Measurements from ENCODE around the gene KRTAP5-3. TPM values are rescaled to one million over a fixed set of nuclear protein-coding genes. Genes with fewer than 3 reads are reported as not detected.

KRTAP5-3 gene
- total RNA-seq, 1 experiment from 2014 or later = not detected

DNA sequence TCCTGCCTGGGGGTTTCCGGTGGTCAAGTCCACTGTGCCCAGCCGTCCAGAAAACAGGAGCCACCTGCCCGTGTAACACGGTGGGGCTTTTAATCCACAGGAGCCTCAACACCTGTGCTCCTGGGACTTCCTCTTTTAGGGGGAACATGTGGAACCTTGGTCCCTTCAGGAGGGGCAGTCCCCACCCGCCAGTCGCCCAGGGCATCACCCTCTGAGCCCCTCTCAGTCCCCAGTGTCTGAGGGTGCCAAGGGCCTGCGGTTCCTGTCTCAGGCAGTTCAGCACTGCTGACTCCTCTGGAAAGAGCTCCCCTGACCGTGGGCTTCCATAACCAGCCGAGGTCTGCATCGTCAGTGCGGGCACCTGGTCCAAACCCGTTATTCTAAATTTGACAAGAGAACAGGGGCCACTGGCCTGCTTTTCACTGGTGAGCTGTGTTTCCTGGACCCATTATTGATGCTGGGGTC is 37.1 kb upstream of the KRTAP5-3 start:
- no peak overlapping the region for H3K4me3 Mint-ChIP-seq (ENCODE audit: unreplicated experiment)
- H3K27me3 Mint-ChIP-seq (ENCODE audit: insufficient read depth, unreplicated experiment) = peaks cover 36% of the 10 kb centered on the region
- H3K27ac Mint-ChIP-seq (ENCODE audit: low read depth, unreplicated experiment) = no peak overlapping the region
- DNase-seq (ENCODE audit: unreplicated experiment) = no peak
- no peaks in the 10 kb centered on the region for H3K4me1 Mint-ChIP-seq (ENCODE audit: insufficient read depth, unreplicated experiment)
- intact Hi-C loops (cut with micrococcal nuclease) = no loop called here
- CTCF ChIA-PET = interaction anchor here (2.1 kb wide), 1 partner anchor 505 kb away, joined by 6 read pairs; no protein-coding TSS in a partner anchor
- H3K9me3 Mint-ChIP-seq (ENCODE audit: unreplicated experiment) = no peaks in the 10 kb centered on the region
- no TSS peak for BruUV-seq (replicated peaks)
- TF ChIP-seq CTCF (IDR thresholded peaks at IDR 0.05; ENCODE audit: unreplicated experiment) = no peak
- peaks cover 6% of the 10 kb centered on the region for H3K36me3 Mint-ChIP-seq (ENCODE audit: insufficient read depth, unreplicated experiment)
- POLR2A ChIA-PET = no interaction called here

DNA sequence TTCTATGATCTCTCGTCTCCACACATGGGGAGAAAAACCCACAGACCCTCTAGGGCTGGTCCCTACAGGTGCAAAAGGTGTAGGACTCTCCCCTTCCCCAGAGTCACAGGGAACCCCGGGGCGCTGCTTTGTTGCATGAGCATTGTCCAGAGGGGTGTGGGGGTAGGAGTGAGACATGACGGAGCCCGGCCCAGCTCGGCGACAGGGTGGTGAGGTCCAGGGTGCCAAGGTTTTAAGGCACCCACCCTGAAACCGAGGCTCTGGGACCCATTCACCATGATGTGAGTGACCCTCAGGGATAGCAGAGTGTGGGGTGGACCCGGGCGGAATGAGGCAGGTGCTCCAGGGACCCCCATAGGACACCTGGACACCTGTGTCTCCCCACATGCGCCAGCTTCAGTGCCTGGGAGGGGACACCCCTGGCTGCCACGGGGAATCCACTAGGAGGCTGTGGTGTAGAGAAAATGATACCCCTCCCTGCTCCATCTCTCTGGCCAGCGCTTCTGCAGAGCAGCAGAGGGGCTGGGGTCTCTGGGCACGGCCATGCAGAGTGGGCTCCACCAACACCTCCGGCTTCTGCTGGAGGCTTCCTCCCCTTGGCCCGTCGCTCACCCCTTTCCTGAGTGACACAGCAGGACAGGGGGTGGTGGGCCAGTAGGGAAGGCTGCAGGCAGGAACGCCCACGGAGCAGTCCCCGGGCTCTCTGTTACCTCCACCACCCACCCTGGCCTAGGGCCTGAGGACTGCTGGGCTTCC is 36.5 kb upstream of the KRTAP5-3 start:
- ChIA-PET POLR2A (no interaction called here), CTCF (interaction anchor here (1.2 to 2.1 kb wide), 2 partner anchors 14 to 506 kb away, joined by 4 to 6 read pairs; no protein-coding TSS in a partner anchor)
- intact Hi-C loops (cut with micrococcal nuclease) = no loop called here
- H3K9me3 Mint-ChIP-seq (ENCODE audit: unreplicated experiment) = no peaks in the 10 kb centered on the region
- BruUV-seq (replicated peaks) = no TSS peak
- H3K36me3 Mint-ChIP-seq (ENCODE audit: insufficient read depth, unreplicated experiment) = peaks cover 6% of the 10 kb centered on the region
- H3K4me1 Mint-ChIP-seq (ENCODE audit: insufficient read depth, unreplicated experiment) = no peaks in the 10 kb centered on the region
- no peak for DNase-seq (ENCODE audit: unreplicated experiment)
- no peak overlapping the region for H3K4me3 Mint-ChIP-seq (ENCODE audit: unreplicated experiment)
- H3K27me3 Mint-ChIP-seq (ENCODE audit: insufficient read depth, unreplicated experiment) = peaks cover 42% of the 10 kb centered on the region
- no peak for TF ChIP-seq CTCF (IDR thresholded peaks at IDR 0.05; ENCODE audit: unreplicated experiment)
- H3K27ac Mint-ChIP-seq (ENCODE audit: low read depth, unreplicated experiment) = no peak overlapping the region

DNA sequence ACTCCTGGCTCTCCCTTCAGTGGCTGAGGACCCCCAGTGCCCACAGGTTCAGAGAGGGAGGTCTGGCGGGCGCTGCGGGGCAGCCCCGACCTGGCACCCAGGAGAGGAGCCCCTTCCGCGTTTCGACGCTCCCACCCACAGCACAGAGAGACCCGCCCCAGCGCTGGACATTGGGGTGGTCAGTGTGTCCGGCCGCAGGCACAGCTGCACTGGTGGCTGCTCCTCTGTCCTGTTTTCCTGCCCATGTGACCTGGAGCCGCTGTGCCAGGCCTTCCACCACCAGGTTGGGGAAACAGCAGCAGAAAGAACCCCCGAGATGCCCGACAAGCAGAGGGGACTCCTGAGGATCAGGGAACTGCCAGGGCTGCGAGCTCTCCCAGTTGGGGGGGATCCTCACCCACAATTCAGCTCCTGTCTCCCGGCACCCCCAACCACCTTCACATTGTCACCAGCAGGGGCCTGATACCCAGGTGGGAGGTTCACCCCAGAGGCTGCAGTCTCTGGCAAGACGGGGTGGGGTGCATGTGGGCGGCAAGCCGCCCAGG is 35.0 kb upstream of the KRTAP5-3 start:
- peaks cover 56% of the 10 kb centered on the region for H3K27me3 Mint-ChIP-seq (ENCODE audit: insufficient read depth, unreplicated experiment)
- no peak overlapping the region for H3K27ac Mint-ChIP-seq (ENCODE audit: low read depth, unreplicated experiment)
- H3K36me3 Mint-ChIP-seq (ENCODE audit: insufficient read depth, unreplicated experiment) = peaks cover 6% of the 10 kb centered on the region
- no peaks in the 10 kb centered on the region for H3K9me3 Mint-ChIP-seq (ENCODE audit: unreplicated experiment)
- no TSS peak for BruUV-seq (replicated peaks)
- ChIA-PET POLR2A (no interaction called here), CTCF (no interaction called here)
- no peak overlapping the region for H3K4me3 Mint-ChIP-seq (ENCODE audit: unreplicated experiment)
- intact Hi-C loops (cut with micrococcal nuclease) = no loop called here
- no peaks in the 10 kb centered on the region for H3K4me1 Mint-ChIP-seq (ENCODE audit: insufficient read depth, unreplicated experiment)
- no peak for TF ChIP-seq CTCF (IDR thresholded peaks at IDR 0.05; ENCODE audit: unreplicated experiment)
- no peak for DNase-seq (ENCODE audit: unreplicated experiment)

DNA sequence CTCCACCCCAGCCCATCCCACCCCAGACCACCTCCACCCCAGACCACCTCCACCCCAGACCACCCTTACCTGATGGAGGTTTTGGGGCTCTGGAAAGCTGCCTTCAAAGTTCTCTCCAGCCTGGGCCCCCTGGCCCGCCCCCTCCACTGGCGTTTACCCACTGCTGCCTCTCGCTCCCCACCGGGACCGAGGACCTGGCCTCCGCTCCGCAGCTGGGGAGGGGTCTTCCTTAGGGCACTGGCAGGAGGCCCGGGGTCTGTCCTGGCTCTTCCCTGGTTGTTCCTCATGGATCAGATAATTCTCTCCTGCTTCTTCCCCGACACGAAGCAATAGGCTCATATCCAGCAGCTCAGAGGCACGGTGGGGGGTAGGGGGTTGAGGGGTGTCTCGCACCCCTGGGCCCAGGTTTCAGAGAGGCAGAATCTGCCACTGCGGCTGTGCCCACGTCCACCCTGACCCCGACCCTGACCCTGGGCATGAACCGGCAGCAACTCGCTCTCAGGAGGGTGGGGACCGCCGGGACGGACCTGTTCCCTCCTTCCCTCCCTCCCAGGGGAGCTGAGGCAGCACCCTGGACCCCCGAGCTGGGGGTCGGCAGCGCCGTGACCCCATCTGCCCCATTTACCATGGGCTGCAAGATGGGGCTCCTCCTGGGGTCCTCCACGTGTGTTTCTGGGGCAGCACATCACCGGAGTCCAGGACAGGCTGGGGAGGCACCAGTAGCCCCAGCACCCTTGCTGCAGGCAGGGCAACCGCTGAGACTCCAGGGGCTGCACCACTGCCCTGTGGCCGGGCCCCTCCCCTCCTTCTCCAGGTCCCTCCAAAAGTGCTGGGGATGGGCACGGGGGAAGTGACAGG is 34.3 kb upstream of the KRTAP5-3 start:
- ChIA-PET POLR2A (no interaction called here), CTCF (interaction anchor here (3.9 kb wide), 1 partner anchor 11 kb away, joined by 29 read pairs; no protein-coding TSS in a partner anchor)
- intact Hi-C loops (cut with micrococcal nuclease) = no loop called here
- Mint-ChIP-seq H3K4me1 (ENCODE audit: insufficient read depth, unreplicated experiment) (no peaks in the 10 kb centered on the region), H3K9me3 (ENCODE audit: unreplicated experiment) (no peaks in the 10 kb centered on the region), H3K27ac (ENCODE audit: low read depth, unreplicated experiment) (no peak overlapping the region), H3K27me3 (ENCODE audit: insufficient read depth, unreplicated experiment) (peaks cover 54% of the 10 kb centered on the region), H3K4me3 (ENCODE audit: unreplicated experiment) (no peak overlapping the region), H3K36me3 (ENCODE audit: insufficient read depth, unreplicated experiment) (peaks cover 2% of the 10 kb centered on the region)
- no TSS peak for BruUV-seq (replicated peaks)
- no peak for TF ChIP-seq CTCF (IDR thresholded peaks at IDR 0.05; ENCODE audit: unreplicated experiment)
- DNase-seq (ENCODE audit: unreplicated experiment) = no peak

Measured in MCF 10A (cell line).